HepG2 (cell line): ENCODE data around the gene PANX1. TPM values are rescaled to one million over a fixed set of nuclear protein-coding genes. Genes with fewer than 3 reads are reported as not detected.
A peak's percentile ranks its signal among the peaks of the same experiment; 100 is the strongest.

Experiments
- ATAC-seq: fragments of 200-7000 bp; cut with Tn5 transposase; 3 replicates; pipeline ENCODE4 v1.9.1; 2020; ENCODE audit warnings: mild to moderate bottlenecking, moderate library complexity
- BruUV-seq: library from RNA; stranded (reverse); fragments of 400-500 nt; replicated peaks from 2 replicates; lab custom pipeline; 2021; lab: Mats Ljungman, UMichigan
- CTCF ChIA-PET: fragments of 300-600 bp; formaldehyde crosslinking; extraction: SDS; loops from one replicate; lab custom pipeline; 2021; ENCODE audit warnings: low total read pairs, inconsistent platforms, low intra/inter-chr PET ratio; lab: Yijun Ruan, JAX
- POLR2A ChIA-PET: fragments of 350-600 bp; sonication (Branson Sonifier 250); formaldehyde crosslinking; loops from one replicate; lab custom pipeline; 2020; ENCODE audit warnings: antibody characterized with exemption, inconsistent platforms; lab: Yijun Ruan, JAX
- DNase-seq: peaks from one replicate; pipeline ENCODE4 v3.0.0-alpha.2; 2015; ENCODE audit warnings: low spot score
- FAIRE-seq: peaks from 3 replicates; lab custom pipeline; 2011; peaks lifted over from hg19 to GRCh38; lab: Jason Lieb, UNC
- H2AFZ ChIP-seq: one replicate; pipeline ENCODE4 v1.6.1; 2011; ENCODE audit warnings: low read length, inconsistent platforms
- H3K27ac ChIP-seq: fragments of 300-600 bp; 3 replicates; pipeline ENCODE4 v1.8.0; 2011; ENCODE audit warnings: mixed run types, mild to moderate bottlenecking, mixed read lengths, low read length, inconsistent platforms; ENCODE audit not compliant: insufficient read depth; ENCODE audit errors: extremely low read length
- H3K27me3 ChIP-seq, 2 experiments: fragments of 200-600 bp in 1 of 2; 2 replicates in 1 of 2; 3 replicates in 1 of 2; pipeline versions ENCODE4 v1.6.0 to v1.8.0; 2011; ENCODE audit warnings: low read length in 2 of 2, mild to moderate bottlenecking in 2 of 2, moderate library complexity in 2 of 2, inconsistent platforms in 1 of 2; ENCODE audit not compliant: insufficient read depth in 2 of 2, control insufficient read depth in 1 of 2
- H3K36me3 ChIP-seq, 2 experiments: fragments of 200-600 bp in 1 of 2; replicated peaks in 1 of 2; 2 replicates in 1 of 2; 3 replicates in 1 of 2; pipeline versions ENCODE4 v1.5.1 to v1.8.0; 2011; ENCODE audit warnings: low read length in 2 of 2, inconsistent platforms in 1 of 2; ENCODE audit not compliant: insufficient read depth in 2 of 2, control insufficient read depth in 1 of 2
- H3K4me1 ChIP-seq: 2 replicates; pipeline ENCODE4 v1.5.1; 2012; ENCODE audit warnings: low read length, inconsistent platforms; ENCODE audit not compliant: insufficient read depth
- H3K4me2 ChIP-seq: 2 replicates; pipeline ENCODE4 v1.6.0; 2011; ENCODE audit warnings: low read depth, low read length, inconsistent platforms
- H3K4me3 ChIP-seq, 3 experiments: fragments of 200-600 bp in 1 of 3; sonication (generic), shearing (Covaris generic) in 1 of 3; replicated peaks in 1 of 3; 2 replicates each; pipeline ENCODE4 v1.5.1; 2011 to 2016; ENCODE audit warnings: low read length in 3 of 3, inconsistent platforms in 2 of 3, low read depth in 2 of 3, mild to moderate bottlenecking in 2 of 3, control low read depth in 1 of 3, mixed read lengths in 1 of 3; ENCODE audit not compliant: insufficient read depth in 1 of 3
- H3K79me2 ChIP-seq: one replicate; pipeline ENCODE4 v1.6.1; 2011; ENCODE audit warnings: low read length, inconsistent platforms; ENCODE audit not compliant: insufficient read depth
- H3K9ac ChIP-seq: 2 replicates; pipeline ENCODE4 v1.6.0; 2011; ENCODE audit warnings: mild to moderate bottlenecking, low read depth, low read length, inconsistent platforms; ENCODE audit not compliant: insufficient read depth
- H3K9me3 ChIP-seq: 2 replicates; pipeline ENCODE4 v1.5.1; 2012; ENCODE audit warnings: mild to moderate bottlenecking, low read length
- H4K20me1 ChIP-seq: 2 replicates; pipeline ENCODE4 v1.6.0; 2011; ENCODE audit warnings: inconsistent platforms, mild to moderate bottlenecking, low read length, moderate library complexity; ENCODE audit not compliant: insufficient read depth
- GTF2F1 ChIP-seq: fragments of 150-350 bp; IDR thresholded peaks from 2 replicates; pipeline ENCODE4 v1.6.1; 2014; ENCODE audit warnings: low read length
- JARID2 ChIP-seq: sonication (generic); formaldehyde crosslinking; IDR thresholded peaks from 2 replicates; pipeline ENCODE4 v1.8.1; 2023; ENCODE audit warnings: missing genetic modification reagents, inconsistent platforms; ENCODE audit not compliant: insufficient replicate concordance
- TSC22D2 ChIP-seq: sonication (generic); formaldehyde crosslinking; IDR thresholded peaks from 2 replicates; pipeline ENCODE4 v1.5.1; 2020; ENCODE audit warnings: missing genetic modification reagents, mild to moderate bottlenecking, borderline replicate concordance
- ZNF225 ChIP-seq: sonication (generic); formaldehyde crosslinking; IDR thresholded peaks from 2 replicates; pipeline ENCODE4 v1.4.0; 2020; ENCODE audit warnings: mild to moderate bottlenecking, missing genetic modification reagents
- ZNF563 ChIP-seq: sonication (generic); formaldehyde crosslinking; IDR thresholded peaks from 2 replicates; pipeline ENCODE4 v1.8.0; 2022; ENCODE audit warnings: mild to moderate bottlenecking, moderate library complexity, missing genetic modification reagents
- ZNF614 ChIP-seq: IDR thresholded peaks from 2 replicates; pipeline ENCODE4 v1.6.1; 2018; ENCODE audit warnings: missing biosample characterization, missing genetic modification reagents, inconsistent platforms, borderline replicate concordance
- ZNF841 ChIP-seq: sonication (generic); formaldehyde crosslinking; IDR thresholded peaks from 2 replicates; pipeline ENCODE4 v1.8.1; 2023; ENCODE audit warnings: missing genetic modification reagents, borderline replicate concordance
- ZSCAN25 ChIP-seq: sonication (generic); formaldehyde crosslinking; IDR thresholded peaks from 2 replicates; pipeline ENCODE4 v1.8.0; 2022; ENCODE audit warnings: mild to moderate bottlenecking, missing genetic modification reagents
- WGBS: methylation state at CpG from one replicate; pipeline ENCODE4 v1.1.6; 2017; ENCODE audit warnings: low lambda C conversion rate; 5-methylcytosine and 5-hydroxymethylcytosine counted together
- in situ Hi-C: cut with HindIII; loops from 2 replicates; pipeline ENCODE4 v1.10.0; 2017; ENCODE audit warnings: low pct_unique_long_range_greater_than_20kb; ENCODE audit not compliant: extremely low pct_ligation_motif_present
- intact Hi-C: fragments of 100-400 bp; cut with micrococcal nuclease; formaldehyde crosslinking; loops from one replicate; pipeline ENCODE4 v1.10.0; 2022; ENCODE audit not compliant: unreplicated experiment
- polyA plus RNA-seq, 8 experiments: library from polyadenylated mRNA; depleted of rRNA in 3 of 8; stranded (reverse) in 7 of 8; unstranded in 1 of 8; fragments of >200 nt; fragmentation: Illumina TruSeq in 4 of 8; extraction: Trizol in 4 of 8; gene quantifications; 2 replicates each; pipeline versions ENCODE4 v1.2.1 to v1.2.3, GENCODE V29; 2011 to 2016; ENCODE audit warnings: low read depth in 4 of 8, missing spikeins in 1 of 8, mixed read lengths in 1 of 8; ENCODE audit not compliant: insufficient read depth in 1 of 8
- total RNA-seq, 5 experiments: library from RNA; depleted of rRNA; stranded (reverse); fragments of >200 nt; fragmentation: Illumina TruSeq; extraction: Trizol; gene quantifications; 2 replicates each; pipeline ENCODE4 v1.2.3, GENCODE V29; 2016; ENCODE audit warnings: low read depth in 1 of 5
- TF ChIP-seq, protein P1 (sequence below): sonication (generic); formaldehyde crosslinking; IDR thresholded peaks from 2 replicates; pipeline ENCODE4 v1.5.0; 2020; ENCODE audit warnings: missing genetic modification reagents, mild to moderate bottlenecking, borderline replicate concordance
- TF ChIP-seq, protein P2 (sequence below), 2 experiments: sonication (generic) in 1 of 2; formaldehyde crosslinking in 1 of 2; IDR thresholded peaks; 2 replicates each; pipeline versions ENCODE4 v1.4.0 to v1.6.1; 2018 to 2020; ENCODE audit warnings: missing genetic modification reagents in 2 of 2, borderline replicate concordance in 1 of 2, low read depth in 1 of 2, mild to moderate bottlenecking in 1 of 2, missing biosample characterization in 1 of 2
- TF ChIP-seq, protein P3 (sequence below), 2 experiments: sonication (generic) in 1 of 2; formaldehyde crosslinking in 1 of 2; IDR thresholded peaks; 2 replicates each; pipeline versions ENCODE4 v1.4.0 to v1.6.1; 2016 to 2020; ENCODE audit warnings: borderline replicate concordance in 1 of 2, low read depth in 1 of 2, mild to moderate bottlenecking in 1 of 2, missing genetic modification reagents in 1 of 2

PANX1 gene
- total and polyA plus RNA-seq, 2 of the 13 experiments (the other 11 are each of a cell fraction or from before 2014, with no cell fraction given), result 8.3 to 24.8 TPM

DNA sequence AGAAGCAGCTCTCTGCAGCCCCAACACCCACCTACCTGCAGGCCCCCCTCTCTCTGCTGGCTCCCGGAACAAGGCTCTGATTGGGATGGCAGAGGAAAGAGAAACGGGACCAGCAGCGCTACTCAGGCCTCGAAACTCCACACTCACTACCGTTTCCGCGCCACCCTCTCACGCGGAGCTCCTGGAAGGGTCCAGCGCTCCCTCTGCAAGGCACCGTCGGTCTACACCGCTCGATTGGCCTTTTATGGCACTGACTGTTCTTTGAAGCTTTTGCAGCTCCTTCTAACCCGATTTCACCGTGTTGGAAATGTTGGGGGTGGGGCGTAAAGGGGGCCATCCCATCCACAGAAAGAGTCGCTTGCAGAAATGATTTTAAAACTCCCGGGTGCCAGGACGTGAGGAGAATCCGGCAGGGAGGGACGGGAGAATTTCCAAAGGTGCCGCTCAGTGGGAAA lies 323 bp upstream of the PANX1 start (continued):
- TF ChIP-seq ZSCAN25 (CRISPR knock-in tag) (0 out of 2 replicates have a peak, but pooled peaks have one; percentile 3), GTF2F1 (no peak), JARID2 (no peak), ZNF841 (CRISPR knock-in tag) (no peak)

DNA sequence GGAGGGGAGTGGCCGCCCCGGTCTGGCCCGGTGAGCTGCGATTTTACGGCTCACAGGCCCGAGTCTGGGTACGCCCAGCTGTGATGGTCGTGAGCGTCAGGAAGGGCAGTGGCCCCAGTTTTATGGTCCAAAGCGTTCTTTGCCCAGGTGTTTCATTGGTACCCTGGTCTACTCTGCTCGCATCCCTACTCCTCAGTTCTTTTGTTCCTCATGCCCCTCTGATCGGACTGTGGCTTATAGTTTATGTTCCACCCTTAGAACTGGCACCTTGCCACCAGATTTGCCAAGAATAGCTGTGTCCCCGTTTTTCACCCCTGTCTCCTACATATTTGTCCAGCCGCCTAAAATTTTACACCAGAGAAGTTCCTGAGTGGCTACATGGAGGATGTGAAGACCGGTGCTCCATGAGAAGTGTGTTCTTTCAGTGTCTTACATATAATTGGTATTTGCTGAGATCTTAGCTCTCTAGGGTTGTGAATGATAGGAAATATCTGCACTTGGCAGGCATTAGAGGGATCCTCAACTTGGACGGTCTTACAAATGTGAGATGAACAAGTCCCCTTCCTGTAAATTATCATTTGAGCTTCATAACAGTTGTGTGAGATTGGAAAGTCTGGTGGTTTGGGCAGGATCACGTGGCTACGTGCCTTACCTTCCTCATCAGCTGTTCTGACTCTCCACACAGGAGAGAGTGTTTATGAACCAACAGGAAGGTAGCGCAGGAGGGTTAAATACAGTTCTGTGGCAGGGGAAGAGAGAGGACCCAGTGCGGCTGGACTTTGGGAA lies 1.1 kb downstream of the PANX1 start:
- Histone ChIP-seq H3K4me1 (peaks cover 43% of the 10 kb centered on the region), H4K20me1 (peaks cover 10% of the 10 kb centered on the region; the same call in 1 of the 2 replicates), H3K79me2 (peaks cover 48% of the 10 kb centered on the region), H3K27ac (peak overlapping the region; percentile 87), H3K9me3 (no peaks in the 10 kb centered on the region), H2AFZ (no peak overlapping the region), H3K9ac (peak overlapping the region; percentile 81), H3K4me2 (peak overlapping the region; percentile 83), H3K4me3 (peak overlapping the region; percentile 90 to 96 (median 94)), H3K36me3 (no peaks in the 10 kb centered on the region), H3K27me3 (no peaks in the 10 kb centered on the region; a peak in 1 of 5 replicates)
- DNase-seq (no peak), FAIRE-seq (peak; percentile 8), ATAC-seq (no peak; the same call in 2 of the 3 replicates)
- in situ Hi-C loops (no loop called here), intact Hi-C loops (loop anchor here (2.0 to 10.0 kb wide), 3 partner anchors 23 to 363 kb away; partner anchors contain the start of genes ANKRD49 and MRE11)
- no TSS peak for BruUV-seq
- WGBS, result 9% methylated on average over 13 of the region's 20 CpGs
- POLR2A ChIA-PET, result interaction anchor here (1.0 to 2.7 kb wide), 10 partner anchors 10 to 938 kb away, joined by 3 to 30 read pairs (median 5); partner anchors contain the start of genes ANKRD49, C11orf54, MED17 and MRE11
- CTCF ChIA-PET, result no interaction called here
- TF ChIP-seq TSC22D2 (CRISPR knock-in tag) (no peak), ZNF614 (CRISPR knock-in tag) (peak; percentile 37; the same call in 1 of the 2 replicates), ZNF563 (CRISPR knock-in tag) (0 out of 2 replicates have a peak, but pooled peaks have one; percentile 1), ZNF225 (CRISPR knock-in tag) (no peak)
- TF ChIP-seq, protein P1, sequence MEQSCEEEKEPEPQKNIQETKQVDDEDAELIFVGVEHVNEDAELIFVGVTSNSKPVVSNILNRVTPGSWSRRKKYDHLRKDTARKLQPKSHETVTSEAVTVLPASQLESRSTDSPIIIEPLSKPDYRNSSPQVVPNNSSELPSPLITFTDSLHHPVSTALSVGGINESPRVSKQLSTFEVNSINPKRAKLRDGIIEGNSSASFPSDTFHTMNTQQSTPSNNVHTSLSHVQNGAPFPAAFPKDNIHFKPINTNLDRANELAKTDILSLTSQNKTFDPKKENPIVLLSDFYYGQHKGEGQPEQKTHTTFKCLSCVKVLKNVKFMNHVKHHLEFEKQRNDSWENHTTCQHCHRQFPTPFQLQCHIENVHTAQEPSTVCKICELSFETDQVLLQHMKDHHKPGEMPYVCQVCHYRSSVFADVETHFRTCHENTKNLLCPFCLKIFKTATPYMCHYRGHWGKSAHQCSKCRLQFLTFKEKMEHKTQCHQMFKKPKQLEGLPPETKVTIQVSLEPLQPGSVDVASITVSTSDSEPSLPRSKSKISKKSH, result 0 out of 2 replicates have a peak, but pooled peaks have one; percentile 1
- TF ChIP-seq, protein P2, sequence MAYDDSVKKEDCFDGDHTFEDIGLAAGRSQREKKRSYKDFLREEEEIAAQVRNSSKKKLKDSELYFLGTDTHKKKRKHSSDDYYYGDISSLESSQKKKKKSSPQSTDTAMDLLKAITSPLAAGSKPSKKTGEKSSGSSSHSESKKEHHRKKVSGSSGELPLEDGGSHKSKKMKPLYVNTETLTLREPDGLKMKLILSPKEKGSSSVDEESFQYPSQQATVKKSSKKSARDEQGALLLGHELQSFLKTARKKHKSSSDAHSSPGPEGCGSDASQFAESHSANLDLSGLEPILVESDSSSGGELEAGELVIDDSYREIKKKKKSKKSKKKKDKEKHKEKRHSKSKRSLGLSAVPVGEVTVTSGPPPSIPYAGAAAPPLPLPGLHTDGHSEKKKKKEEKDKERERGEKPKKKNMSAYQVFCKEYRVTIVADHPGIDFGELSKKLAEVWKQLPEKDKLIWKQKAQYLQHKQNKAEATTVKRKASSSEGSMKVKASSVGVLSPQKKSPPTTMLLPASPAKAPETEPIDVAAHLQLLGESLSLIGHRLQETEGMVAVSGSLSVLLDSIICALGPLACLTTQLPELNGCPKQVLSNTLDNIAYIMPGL (CRISPR knock-in tag; IDR thresholded peaks at IDR 0.05; ENCODE audit: borderline replicate concordance in 1 of 2, low read depth in 1 of 2), result 0 out of 4 replicates have a peak, but pooled peaks of 1 of the 2 experiments have one; percentile 1
- TF ChIP-seq, protein P3, sequence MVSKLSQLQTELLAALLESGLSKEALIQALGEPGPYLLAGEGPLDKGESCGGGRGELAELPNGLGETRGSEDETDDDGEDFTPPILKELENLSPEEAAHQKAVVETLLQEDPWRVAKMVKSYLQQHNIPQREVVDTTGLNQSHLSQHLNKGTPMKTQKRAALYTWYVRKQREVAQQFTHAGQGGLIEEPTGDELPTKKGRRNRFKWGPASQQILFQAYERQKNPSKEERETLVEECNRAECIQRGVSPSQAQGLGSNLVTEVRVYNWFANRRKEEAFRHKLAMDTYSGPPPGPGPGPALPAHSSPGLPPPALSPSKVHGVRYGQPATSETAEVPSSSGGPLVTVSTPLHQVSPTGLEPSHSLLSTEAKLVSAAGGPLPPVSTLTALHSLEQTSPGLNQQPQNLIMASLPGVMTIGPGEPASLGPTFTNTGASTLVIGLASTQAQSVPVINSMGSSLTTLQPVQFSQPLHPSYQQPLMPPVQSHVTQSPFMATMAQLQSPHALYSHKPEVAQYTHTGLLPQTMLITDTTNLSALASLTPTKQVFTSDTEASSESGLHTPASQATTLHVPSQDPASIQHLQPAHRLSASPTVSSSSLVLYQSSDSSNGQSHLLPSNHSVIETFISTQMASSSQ (IDR thresholded peaks at IDR 0.05; ENCODE audit: low read depth), result no peak
- TF ChIP-seq, protein P3 (CRISPR knock-in tag; IDR thresholded peaks at IDR 0.05; ENCODE audit: borderline replicate concordance), result no peak
